IPS-18c (cell line): ENCODE results near the gene SHANK2.

ENCODE experiments used
- H3K4me3 ChIP-seq: 2 replicates; pipeline ENCODE4 v1.7.0; 2013; ENCODE audit warnings: low read depth, mild to moderate bottlenecking, low read length, moderate library complexity; ENCODE audit not compliant: insufficient read depth
- H3K9me3 ChIP-seq: one replicate; pipeline ENCODE4 v1.6.1; 2013; ENCODE audit warnings: mild to moderate bottlenecking, low read length, moderate library complexity; ENCODE audit not compliant: control insufficient read depth, insufficient read depth

Gene SHANK2

GRCh38 chr11:71252269-71252769, at the start of gene SHANK2:
Gene SHANK2, minus strand, starts transcription at chr11:71252577. Its CDS starts 105,251 bp downstream, at chr11:71147326.
- H3K4me3 ChIP-seq: peak within 1 kb of the TSS; percentile 74
- H3K9me3 ChIP-seq: no peaks in the 10 kb centered on the region

GRCh38 chr11:71301858-71302533, 49.6 kb upstream of the SHANK2 start:
- no peak overlapping the region for H3K4me3 ChIP-seq
- H3K9me3 ChIP-seq: peaks cover 2% of the 10 kb centered on the region

DNA sequence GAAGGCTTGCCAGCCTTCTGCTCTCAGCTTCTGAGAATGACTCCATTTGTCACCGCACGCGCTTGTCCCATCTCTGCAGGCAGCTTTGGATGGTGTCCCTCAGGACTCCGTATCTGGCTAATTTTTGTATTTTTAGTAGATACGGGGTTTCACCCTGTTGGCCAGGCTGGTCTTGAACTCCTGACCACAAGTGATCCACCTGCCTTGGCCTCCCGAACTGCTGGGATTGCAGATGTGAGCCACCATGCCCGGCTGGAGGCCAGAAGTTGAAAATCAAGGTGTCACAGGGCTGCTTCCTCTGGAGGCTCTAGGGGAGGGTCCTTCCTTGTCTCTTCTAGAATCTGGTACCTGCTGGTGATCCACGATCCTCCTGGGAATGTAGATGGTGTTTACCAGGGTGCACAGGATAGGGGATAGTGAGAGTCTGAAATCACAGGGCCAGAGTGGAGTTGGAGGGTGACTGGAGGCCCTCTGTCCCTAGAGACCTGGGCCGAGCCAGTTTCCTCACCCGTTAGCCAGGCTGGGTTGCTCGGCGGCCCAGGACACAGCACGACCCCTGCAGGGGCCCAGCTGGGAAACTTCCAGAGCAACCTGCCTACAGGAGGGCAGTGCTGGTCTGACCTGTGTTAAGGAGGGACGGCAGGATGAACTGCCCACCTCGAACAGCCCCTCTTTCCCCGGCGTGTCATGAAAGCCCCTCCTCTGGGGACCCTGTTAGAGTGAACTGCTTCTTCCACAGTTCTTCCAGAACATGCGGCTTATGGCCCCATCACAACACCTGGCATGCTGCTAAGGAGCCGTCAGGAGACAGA, 48.9 kb upstream of the SHANK2 start:
- H3K4me3 ChIP-seq: no peak overlapping the region
- H3K9me3 ChIP-seq: peaks cover 2% of the 10 kb centered on the region

DNA sequence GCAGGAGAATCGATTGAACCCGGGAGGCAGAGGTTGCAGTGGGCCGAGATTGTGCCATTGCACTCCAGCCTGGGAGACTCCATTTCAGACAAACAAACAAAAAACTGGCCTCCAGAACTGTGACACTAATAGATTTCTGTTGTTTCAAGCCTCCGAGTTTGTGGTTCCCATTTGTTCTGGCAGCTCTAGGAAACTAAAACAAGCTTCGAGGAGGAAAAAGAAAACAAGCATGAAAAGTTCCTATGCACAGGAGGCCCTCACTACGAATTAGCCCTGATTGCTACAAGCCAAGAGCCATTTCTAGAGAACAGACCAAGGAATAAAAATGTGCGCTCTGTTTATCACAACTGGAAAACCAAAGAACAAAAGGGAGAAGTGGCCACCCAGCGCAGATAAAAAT, 47.8 kb upstream of the SHANK2 start:
- no peak overlapping the region for H3K4me3 ChIP-seq
- H3K9me3 ChIP-seq: peaks cover 2% of the 10 kb centered on the region

- no peak overlapping the region for H3K4me3 ChIP-seq
Observed at GRCh38 chr11:71298761-71299181, 46.4 kb upstream of the SHANK2 start.

DNA sequence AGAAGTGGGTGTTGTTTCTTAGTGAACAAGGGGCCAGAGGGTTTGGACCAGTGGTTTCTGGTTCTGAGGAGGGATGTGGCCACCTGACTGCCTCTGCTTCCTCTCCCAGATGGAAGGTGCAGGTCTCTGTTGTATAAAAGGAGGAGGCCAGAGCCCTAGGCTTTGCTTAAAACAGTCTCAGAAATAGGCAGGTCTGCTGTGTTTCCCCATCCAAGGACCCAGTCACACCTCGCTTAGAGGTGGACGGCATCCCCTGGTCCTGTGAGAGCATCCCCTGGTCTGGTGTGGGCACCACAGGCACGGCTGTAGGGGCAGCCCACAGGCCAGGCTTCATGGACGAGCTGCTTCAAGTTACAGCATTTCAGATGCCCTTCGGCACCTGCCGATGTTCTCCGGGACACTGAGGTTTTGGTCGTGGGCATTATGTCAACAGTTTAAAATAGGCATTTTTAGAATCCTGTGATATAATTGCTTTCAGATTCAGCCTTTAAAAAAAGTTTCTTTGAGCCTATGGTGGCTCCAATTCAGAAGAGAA, 45.7 kb upstream of the SHANK2 start:
- H3K9me3 ChIP-seq: peaks cover 2% of the 10 kb centered on the region
- no peak overlapping the region for H3K4me3 ChIP-seq

More at GRCh38 chr11:71298761-71299181, 46.4 kb upstream of the SHANK2 start:
- peaks cover 2% of the 10 kb centered on the region for H3K9me3 ChIP-seq

DNA sequence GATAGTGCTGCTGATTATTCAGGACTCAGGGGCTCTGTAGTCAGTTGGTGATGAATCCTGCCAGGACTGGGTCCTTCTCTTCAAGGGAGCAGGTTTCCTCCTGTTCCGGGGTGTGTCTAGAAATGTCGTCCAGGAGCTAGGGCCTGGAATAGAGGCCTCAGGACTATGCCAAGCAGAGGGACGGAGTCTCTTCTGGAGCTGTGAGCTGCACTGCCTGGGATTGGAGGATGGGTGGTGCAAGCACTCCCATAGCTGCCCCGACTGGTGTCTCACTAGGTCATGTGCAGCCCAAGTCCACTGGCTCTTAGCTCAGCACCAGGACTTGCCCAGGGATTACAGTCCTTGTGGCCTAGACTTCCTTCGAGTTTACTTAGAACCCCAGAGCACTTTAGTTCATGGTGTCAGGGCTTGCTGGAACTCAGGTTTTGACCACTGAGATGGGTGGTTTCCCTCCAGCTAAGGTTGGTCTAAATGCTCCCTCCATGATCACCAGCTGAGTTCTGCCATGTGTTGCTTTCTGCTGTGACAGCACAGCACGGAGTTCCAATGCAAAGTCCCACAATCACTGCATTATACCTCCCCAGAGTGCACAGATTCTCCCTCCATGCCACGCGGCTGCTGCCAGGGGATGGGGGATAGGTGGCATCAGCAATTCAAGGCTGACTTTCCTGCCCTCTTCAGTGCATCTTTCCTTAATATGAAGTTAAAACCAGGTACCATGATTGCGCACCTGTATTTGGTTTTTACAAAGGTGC, 42.6 kb upstream of the SHANK2 start:
- Histone ChIP-seq H3K4me3 (no peak overlapping the region), H3K9me3 (no peaks in the 10 kb centered on the region)

DNA sequence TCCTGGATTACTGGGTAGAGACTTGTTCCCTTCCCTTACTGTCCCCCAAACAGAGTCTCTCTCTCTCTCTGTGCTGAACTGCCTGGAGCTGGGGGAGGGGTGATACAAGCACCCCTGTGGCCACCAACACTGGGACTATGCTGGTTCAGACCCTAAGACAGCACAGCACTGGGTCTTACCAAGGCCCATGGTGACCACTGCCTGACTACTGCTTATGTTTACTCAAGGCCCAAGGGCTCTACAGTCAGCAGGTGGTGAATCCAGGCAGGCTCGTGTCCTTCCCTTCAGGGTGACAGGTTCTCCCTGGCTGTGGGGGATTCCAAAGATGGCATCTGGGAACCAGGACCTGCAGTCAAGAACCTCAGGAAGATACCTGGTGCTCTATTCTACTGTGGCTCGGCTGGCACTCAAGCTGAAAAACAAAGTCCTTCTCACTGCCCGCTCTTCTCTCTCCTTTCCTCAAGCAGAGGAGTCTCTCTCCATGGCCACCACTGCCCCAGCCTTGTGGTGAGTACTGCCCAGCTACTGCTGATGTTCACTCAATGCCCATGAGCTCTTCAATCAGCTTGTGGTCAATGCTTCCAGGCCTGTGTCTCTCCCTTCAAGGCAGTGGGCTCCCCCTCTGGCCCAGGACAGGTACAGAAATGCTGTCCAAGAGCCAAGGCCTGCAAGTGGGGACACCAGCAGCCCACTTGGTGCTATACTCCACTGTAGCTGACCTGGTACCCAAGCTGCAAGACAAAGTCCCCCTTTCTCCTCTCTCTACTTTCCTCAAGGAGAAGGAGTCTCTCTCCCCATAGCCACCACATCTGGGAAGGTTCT, 41.8 kb upstream of the SHANK2 start:
- Histone ChIP-seq H3K9me3 (no peaks in the 10 kb centered on the region), H3K4me3 (no peak overlapping the region)

DNA sequence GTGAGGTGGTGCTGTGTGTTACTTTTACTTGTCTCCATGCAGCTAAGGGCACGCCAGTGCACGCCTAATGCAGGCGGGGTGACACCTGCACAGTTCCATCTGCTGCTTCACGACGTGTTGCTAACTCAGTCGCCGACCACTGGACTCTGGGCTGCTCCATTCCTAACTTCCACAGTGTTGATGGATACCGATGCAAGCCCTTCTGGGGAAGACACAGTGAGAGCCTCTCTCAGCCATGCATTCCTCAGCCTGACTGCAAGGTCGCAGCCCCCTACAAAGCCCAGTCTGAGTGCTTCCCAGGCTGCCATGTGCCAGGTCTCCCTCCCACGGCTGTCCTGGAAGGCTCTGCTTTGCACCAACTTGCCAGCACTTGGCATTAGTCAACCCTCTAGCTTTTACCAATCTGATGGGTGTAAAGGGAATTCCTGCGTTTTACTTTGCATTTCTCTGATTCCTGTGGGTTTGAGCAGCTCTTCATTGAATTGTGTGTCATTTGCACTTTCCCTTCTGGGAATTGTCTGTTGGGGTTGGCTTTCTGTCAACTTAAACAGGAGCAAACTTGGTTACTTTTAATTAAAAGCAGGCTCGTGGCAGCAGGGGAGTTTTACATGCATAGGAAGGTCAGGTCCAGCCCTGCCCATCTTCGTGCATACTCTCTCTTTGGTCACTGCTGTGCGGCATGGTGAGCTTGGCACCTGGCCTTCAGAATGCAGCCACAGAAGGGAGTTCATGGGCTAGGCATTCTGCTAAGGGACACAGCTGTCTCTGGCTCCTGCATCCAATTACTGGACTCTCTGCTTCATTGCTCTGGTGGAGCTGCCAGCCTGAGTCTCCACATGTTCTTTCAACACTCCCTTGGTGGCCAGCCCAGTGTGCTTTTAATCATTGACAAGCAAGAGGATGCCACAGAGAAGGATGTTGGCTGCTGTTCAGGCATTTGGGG, 34.6 kb upstream of the SHANK2 start:
- H3K4me3 ChIP-seq: no peak overlapping the region
- H3K9me3 ChIP-seq: no peaks in the 10 kb centered on the region

DNA sequence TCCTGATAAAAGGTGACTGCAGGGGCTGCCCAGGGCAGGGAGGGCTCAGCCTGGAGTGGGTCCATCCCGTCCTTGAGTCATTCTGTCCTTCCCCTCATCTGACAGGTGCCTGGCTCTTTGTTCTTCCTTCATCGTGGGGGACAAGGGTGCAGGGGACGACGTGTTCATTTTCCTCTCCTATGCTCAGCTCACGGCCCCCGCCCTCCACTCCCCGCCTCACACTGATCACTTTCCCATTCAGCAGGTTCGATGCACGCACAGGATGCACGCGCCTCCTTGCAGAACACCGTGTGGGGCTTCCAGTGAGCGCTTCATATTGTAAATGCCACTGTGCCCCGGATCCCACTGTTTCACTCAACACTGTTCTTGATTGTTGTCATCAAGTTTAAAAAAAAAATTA, 32.7 kb upstream of the SHANK2 start:
- H3K9me3 ChIP-seq: no peaks in the 10 kb centered on the region
- no peak overlapping the region for H3K4me3 ChIP-seq

- no peak overlapping the region for H3K4me3 ChIP-seq
- no peaks in the 10 kb centered on the region for H3K9me3 ChIP-seq
Observed at GRCh38 chr11:71284525-71285092, 32.2 kb upstream of the SHANK2 start.

GRCh38 chr11:71283971-71284441, 31.6 kb upstream of the SHANK2 start:
- Histone ChIP-seq H3K4me3 (no peak overlapping the region), H3K9me3 (no peaks in the 10 kb centered on the region)

DNA sequence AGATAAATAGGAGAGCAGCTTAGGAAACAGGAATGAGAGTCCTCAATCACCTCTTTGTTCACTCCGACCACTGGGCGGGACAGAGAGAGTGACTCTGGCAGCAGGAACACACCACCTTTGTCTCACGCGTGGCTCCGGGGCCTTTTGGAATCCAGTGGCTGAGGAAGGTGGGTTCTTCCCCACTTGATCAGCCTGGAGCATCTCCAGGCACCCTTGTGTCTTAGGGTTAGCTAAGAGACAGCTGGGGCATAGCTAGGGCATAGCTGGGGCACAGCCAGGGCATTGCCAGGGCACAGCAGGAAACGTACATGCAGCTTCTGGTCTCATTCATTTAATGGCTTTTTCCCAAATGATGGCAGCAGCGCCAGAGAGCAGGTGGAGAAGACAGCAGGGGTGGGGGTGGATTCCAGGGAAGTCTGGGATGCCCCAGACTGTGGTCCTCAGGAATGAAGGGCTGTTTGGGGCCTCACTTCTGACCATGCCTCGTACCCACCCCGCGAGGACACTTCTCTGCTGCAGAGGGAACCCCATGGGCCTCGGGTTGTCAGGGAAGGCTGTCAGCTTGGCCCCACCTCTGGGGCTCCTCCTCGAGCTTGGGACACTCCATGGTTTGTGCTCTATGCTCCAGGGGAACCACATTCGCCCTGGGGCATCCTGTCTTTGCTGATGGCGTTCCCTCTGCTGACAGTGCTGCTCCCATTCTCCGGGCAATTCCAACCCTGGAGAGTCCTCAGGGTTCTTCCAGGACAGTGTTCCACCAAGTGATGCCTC, 30.4 kb upstream of the SHANK2 start:
- H3K4me3 ChIP-seq: no peak overlapping the region
- H3K9me3 ChIP-seq: no peaks in the 10 kb centered on the region

- H3K4me3 ChIP-seq: no peak overlapping the region
- no peaks in the 10 kb centered on the region for H3K9me3 ChIP-seq
Observed at GRCh38 chr11:71281831-71282230, 29.5 kb upstream of the SHANK2 start.

- Histone ChIP-seq H3K9me3 (no peaks in the 10 kb centered on the region), H3K4me3 (no peak overlapping the region)
Observed at GRCh38 chr11:71281204-71281603, 28.8 kb upstream of the SHANK2 start.
